A549 (cell line): ENCODE measurements around the gene FAM131A.

ENCODE experiments used
- BHLHE40 ChIP-seq: IDR thresholded peaks from 2 replicates; pipeline ENCODE4 v1.6.1; 2012; ENCODE audit warnings: low read depth, low read length, inconsistent platforms
- CEBPB ChIP-seq, 2 experiments: fragments of >200 bp in 1 of 2; sonication (Bioruptor Twin) in 1 of 2; formaldehyde crosslinking in 1 of 2; IDR thresholded peaks; 2 replicates each; pipeline ENCODE4 v1.6.1; 2012 to 2016
- EHMT2 ChIP-seq: fragments of 200-600 bp; sonication (generic); IDR thresholded peaks from 2 replicates; pipeline ENCODE4 v1.6.1; 2016; ENCODE audit warnings: antibody characterized with exemption, low read depth, mild to moderate bottlenecking, moderate library complexity
- EP300 ChIP-seq, 2 experiments: fragments of >200 bp; sonication (Bioruptor Twin); formaldehyde crosslinking; IDR thresholded peaks; 2 replicates in 1 of 2; 3 replicates in 1 of 2; pipeline ENCODE4 v1.6.1; 2016 to 2017
- HES2 ChIP-seq: fragments of >200 bp; sonication (Bioruptor Twin); formaldehyde crosslinking; IDR thresholded peaks from 2 replicates; pipeline ENCODE4 v1.6.1; 2016
- HOXA7 ChIP-seq: fragments of 250-450 bp; sonication (Bioruptor Pico); IDR thresholded peaks from 2 replicates; pipeline ENCODE4 v1.5.0; 2020; ENCODE audit warnings: mild to moderate bottlenecking, moderate library complexity
- POLR2A ChIP-seq: IDR thresholded peaks from 2 replicates; pipeline ENCODE4 v1.6.1; 2012; ENCODE audit warnings: mild to moderate bottlenecking, low read length
- RAD21 ChIP-seq, 2 experiments: fragments of >200 bp in 1 of 2; sonication (Bioruptor Twin) in 1 of 2; formaldehyde crosslinking in 1 of 2; IDR thresholded peaks in 1 of 2; conservative IDR thresholded peaks in 1 of 2; 2 replicates in 1 of 2; 3 replicates in 1 of 2; pipeline ENCODE4 v1.6.1; 2012 to 2018; ENCODE audit warnings: inconsistent platforms in 1 of 2
- RCOR1 ChIP-seq: fragments of 150-350 bp; IDR thresholded peaks from 2 replicates; pipeline ENCODE4 v1.6.1; 2014; ENCODE audit warnings: antibody characterized with exemption, low read length, low read depth
- USF2 ChIP-seq: fragments of 450-650 bp; IDR thresholded peaks from 2 replicates; pipeline ENCODE4 v1.6.1; 2014; ENCODE audit warnings: antibody characterized with exemption
- ZNF302 ChIP-seq: fragments of 250-450 bp; sonication (Bioruptor Pico); IDR thresholded peaks from 2 replicates; pipeline ENCODE4 v1.9.0; 2021; ENCODE audit warnings: inconsistent platforms, mild to moderate bottlenecking, moderate library complexity
- TF ChIP-seq, protein P1 (sequence below): fragments of >200 bp; sonication (Bioruptor Twin); formaldehyde crosslinking; IDR thresholded peaks from 3 replicates; pipeline ENCODE4 v1.6.1; 2016
- TF ChIP-seq, protein P2 (sequence below): fragments of >200 bp; sonication (Bioruptor Twin); formaldehyde crosslinking; IDR thresholded peaks from 3 replicates; pipeline ENCODE4 v1.5.1; 2016
- TF ChIP-seq, protein P3 (sequence below): IDR thresholded peaks from 2 replicates; pipeline ENCODE4 v1.6.1; 2012

DNA sequence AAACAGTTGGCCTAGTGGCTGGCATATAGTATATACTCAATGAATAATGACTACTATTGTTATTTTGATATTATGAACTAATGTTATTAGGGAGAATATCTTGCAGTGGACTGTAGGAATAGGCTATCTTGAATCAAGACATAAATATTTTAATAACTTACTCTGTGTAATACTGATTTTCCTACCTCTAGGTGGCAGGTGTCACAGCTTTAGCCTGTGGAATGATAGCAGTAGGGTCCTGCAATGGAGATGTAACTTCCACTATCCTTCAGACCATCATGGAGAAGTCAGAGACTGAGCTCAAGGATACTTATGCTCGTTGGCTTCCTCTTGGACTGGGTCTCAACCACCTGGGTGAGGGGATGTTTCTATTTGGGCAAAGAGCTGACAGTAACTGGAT lies 31.8 kb upstream of the FAM131A start:
- TF ChIP-seq, protein P1, sequence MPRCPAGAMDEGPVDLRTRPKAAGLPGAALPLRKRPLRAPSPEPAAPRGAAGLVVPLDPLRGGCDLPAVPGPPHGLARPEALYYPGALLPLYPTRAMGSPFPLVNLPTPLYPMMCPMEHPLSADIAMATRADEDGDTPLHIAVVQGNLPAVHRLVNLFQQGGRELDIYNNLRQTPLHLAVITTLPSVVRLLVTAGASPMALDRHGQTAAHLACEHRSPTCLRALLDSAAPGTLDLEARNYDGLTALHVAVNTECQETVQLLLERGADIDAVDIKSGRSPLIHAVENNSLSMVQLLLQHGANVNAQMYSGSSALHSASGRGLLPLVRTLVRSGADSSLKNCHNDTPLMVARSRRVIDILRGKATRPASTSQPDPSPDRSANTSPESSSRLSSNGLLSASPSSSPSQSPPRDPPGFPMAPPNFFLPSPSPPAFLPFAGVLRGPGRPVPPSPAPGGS = no peak
- TF ChIP-seq POLR2A (no peak), HOXA7 (CRISPR knock-in tag) (no peak), CEBPB (IDR thresholded peaks at IDR 0.05) (no peak), EHMT2 (no peak), RAD21 (conservative IDR thresholded peaks at IDR 0.05 in 1 of 2, IDR thresholded peaks at IDR 0.05 in 1 of 2) (0 out of 5 replicates have a peak, but pooled peaks of 1 of the 2 experiments have one; percentile 9), USF2 (no peak), EP300 (IDR thresholded peaks at IDR 0.05) (no peak), BHLHE40 (no peak), RCOR1 (no peak), ZNF302 (CRISPR knock-in tag) (no peak), HES2 (no peak)
- TF ChIP-seq, protein P2, sequence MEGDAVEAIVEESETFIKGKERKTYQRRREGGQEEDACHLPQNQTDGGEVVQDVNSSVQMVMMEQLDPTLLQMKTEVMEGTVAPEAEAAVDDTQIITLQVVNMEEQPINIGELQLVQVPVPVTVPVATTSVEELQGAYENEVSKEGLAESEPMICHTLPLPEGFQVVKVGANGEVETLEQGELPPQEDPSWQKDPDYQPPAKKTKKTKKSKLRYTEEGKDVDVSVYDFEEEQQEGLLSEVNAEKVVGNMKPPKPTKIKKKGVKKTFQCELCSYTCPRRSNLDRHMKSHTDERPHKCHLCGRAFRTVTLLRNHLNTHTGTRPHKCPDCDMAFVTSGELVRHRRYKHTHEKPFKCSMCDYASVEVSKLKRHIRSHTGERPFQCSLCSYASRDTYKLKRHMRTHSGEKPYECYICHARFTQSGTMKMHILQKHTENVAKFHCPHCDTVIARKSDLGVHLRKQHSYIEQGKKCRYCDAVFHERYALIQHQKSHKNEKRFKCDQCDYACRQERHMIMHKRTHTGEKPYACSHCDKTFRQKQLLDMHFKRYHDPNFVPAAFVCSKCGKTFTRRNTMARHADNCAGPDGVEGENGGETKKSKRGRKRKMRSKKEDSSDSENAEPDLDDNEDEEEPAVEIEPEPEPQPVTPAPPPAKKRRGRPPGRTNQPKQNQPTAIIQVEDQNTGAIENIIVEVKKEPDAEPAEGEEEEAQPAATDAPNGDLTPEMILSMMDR = peak; percentile 30; the same call in 2 of the 3 replicates
- TF ChIP-seq, protein P3, sequence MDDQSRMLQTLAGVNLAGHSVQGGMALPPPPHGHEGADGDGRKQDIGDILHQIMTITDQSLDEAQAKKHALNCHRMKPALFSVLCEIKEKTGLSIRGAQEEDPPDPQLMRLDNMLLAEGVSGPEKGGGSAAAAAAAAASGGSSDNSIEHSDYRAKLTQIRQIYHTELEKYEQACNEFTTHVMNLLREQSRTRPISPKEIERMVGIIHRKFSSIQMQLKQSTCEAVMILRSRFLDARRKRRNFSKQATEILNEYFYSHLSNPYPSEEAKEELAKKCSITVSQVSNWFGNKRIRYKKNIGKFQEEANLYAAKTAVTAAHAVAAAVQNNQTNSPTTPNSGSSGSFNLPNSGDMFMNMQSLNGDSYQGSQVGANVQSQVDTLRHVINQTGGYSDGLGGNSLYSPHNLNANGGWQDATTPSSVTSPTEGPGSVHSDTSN = no peak
